Uterus (tissue), 4 donors: ENCODE data around the gene PDCL3. TPM values are rescaled to one million over a fixed set of nuclear protein-coding genes. Genes with fewer than 3 reads are reported as not detected.

Experiments
- DNase-seq, 2 donors: peaks; one replicate each; pipeline ENCODE4 v3.0.0-alpha.2; 2019 to 2020
- H3K27ac ChIP-seq, 2 donors: fragments of 200-600 bp; sonication (generic); 1 replicate in 1 of 2; 2 replicates in 1 of 2; pipeline ENCODE4 v1.5.1; 2016 to 2018
- H3K27me3 ChIP-seq, 2 donors: fragments of 200-600 bp; sonication (generic); one replicate each; pipeline ENCODE4 v1.5.1; 2018 to 2019; ENCODE audit warnings: control low read depth in 1 of 2
- H3K36me3 ChIP-seq, 2 donors: fragments of 200-600 bp; sonication (generic); one replicate each; pipeline ENCODE4 v1.5.1; 2019; ENCODE audit warnings: control low read depth in 1 of 2
- H3K4me1 ChIP-seq, 2 donors: fragments of 200-600 bp; sonication (generic); one replicate each; pipeline ENCODE4 v1.5.1; 2018 to 2019; ENCODE audit warnings: control low read depth in 1 of 2
- H3K4me3 ChIP-seq, 2 donors: fragments of 200-600 bp; sonication (generic); 1 replicate in 1 of 2; 2 replicates in 1 of 2; pipeline ENCODE4 v1.5.1; 2018 to 2019; ENCODE audit warnings: mild to moderate bottlenecking in 1 of 2
- H3K9me3 ChIP-seq, 2 donors: fragments of 200-600 bp; sonication (generic); one replicate each; pipeline ENCODE4 v1.5.1; 2019; ENCODE audit warnings: control low read depth in 1 of 2
- POLR2A ChIP-seq, 2 donors: fragments of 450-650 bp; IDR thresholded peaks; one replicate each; pipeline ENCODE4 v1.6.1; 2016; ENCODE audit warnings: antibody characterized with exemption in 2 of 2, mild to moderate bottlenecking in 1 of 2, moderate library complexity in 1 of 2
- intact Hi-C: fragments of 100-400 bp; cut with DNase I; formaldehyde crosslinking; loops from one replicate; pipeline ENCODE4 v1.15.1; 2023; ENCODE audit warnings: low total_unique reads
- small RNA-seq: library from RNA; depleted of rRNA; stranded (forward); fragments of <200 nt; gene quantifications from one replicate; pipeline ENCODE3, GENCODE V24; 2016
- total RNA-seq, 4 donors: library from RNA; depleted of rRNA in 3 of 4; stranded (reverse); fragments of >200 nt in 3 of 4; gene quantifications; one replicate each; pipeline versions ENCODE4 v1.1.0 to v1.2.4, GENCODE V29; 2014 to 2023
- TF ChIP-seq, protein P1 (sequence below), 4 experiments: fragments of 200-600 bp in 2 of 4; fragments of 450-650 bp in 2 of 4; sonication (generic) in 2 of 4; IDR thresholded peaks; one replicate each; pipeline ENCODE4 v1.5.1; 2016 to 2019; ENCODE audit warnings: antibody characterized with exemption in 4 of 4, mild to moderate bottlenecking in 2 of 4, moderate library complexity in 1 of 4
- donor health status: DM: yes; HTN: yes; CAD: no.

The PDCL3 gene
- total RNA-seq, 4 donors from 2014 or later, result 3.8 to 24.1 (median 14.9) TPM

- Histone ChIP-seq H3K9me3 (no peaks in the 10 kb centered on the region), H3K27ac (no peak overlapping the region), H3K4me3 (no peak overlapping the region), H3K4me1 (no peaks in the 10 kb centered on the region), H3K36me3 (no peaks in the 10 kb centered on the region), H3K27me3 (no peaks in the 10 kb centered on the region)
- intact Hi-C loops, result no loop called here
- TF ChIP-seq, protein P1, sequence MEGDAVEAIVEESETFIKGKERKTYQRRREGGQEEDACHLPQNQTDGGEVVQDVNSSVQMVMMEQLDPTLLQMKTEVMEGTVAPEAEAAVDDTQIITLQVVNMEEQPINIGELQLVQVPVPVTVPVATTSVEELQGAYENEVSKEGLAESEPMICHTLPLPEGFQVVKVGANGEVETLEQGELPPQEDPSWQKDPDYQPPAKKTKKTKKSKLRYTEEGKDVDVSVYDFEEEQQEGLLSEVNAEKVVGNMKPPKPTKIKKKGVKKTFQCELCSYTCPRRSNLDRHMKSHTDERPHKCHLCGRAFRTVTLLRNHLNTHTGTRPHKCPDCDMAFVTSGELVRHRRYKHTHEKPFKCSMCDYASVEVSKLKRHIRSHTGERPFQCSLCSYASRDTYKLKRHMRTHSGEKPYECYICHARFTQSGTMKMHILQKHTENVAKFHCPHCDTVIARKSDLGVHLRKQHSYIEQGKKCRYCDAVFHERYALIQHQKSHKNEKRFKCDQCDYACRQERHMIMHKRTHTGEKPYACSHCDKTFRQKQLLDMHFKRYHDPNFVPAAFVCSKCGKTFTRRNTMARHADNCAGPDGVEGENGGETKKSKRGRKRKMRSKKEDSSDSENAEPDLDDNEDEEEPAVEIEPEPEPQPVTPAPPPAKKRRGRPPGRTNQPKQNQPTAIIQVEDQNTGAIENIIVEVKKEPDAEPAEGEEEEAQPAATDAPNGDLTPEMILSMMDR (IDR thresholded peaks at IDR 0.05), result no peak
- TF ChIP-seq POLR2A (IDR thresholded peaks at IDR 0.05), result no peak
- DNase-seq, result no peak
These were observed 62.9 kb downstream of the PDCL3 start for GRCh38 chr2:100625717-100626116.

Small RNA genes within 50 kb of the gene (small RNA-seq; reads per million reads assigned to genes)
- gene HMGN2P22, result not detected

Other genes with a start within 250 kb of the PDCL3 start
- gene LONRF2, start 240.5 kb upstream of the PDCL3 start, total RNA-seq, result 100 to 1,000 TPM in 1 of 4 donors, 10 to 100 TPM in 3; 27.9 to 188 (median 58.5) TPM
- gene CHST10, start 145.3 kb upstream of the PDCL3 start, total RNA-seq, result 10 to 100 TPM in 3 of 4 donors, under 1 TPM in 1; 0.88 to 38.4 (median 18.9) TPM
- not detected for gene NMS, start 92.5 kb upstream of the PDCL3 start, total RNA-seq